ENCODE data around the gene TTN.

The TTN gene

DNA sequence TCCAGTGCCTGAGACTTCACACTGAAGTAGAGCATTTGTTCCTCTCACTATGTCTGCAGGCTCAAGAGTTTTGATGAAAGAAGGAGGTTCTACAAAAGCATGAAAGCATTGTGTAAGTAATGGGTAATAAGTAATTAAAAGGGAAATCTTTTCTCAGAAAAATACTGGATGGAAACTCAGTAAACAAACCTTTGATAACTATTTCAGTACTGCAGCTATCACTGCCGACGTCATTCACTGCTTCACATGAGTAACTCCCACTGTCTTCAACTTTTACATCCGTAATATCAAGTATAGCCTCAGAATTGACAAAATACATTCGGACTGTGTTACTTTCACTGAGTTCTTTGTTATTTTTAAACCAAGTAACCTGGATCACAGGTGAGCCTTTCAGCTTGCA, 72.7 kb downstream of the TTN start:
- DNase-seq (ENCODE audit: low read depth in 2 of 2) = no peak

DNA sequence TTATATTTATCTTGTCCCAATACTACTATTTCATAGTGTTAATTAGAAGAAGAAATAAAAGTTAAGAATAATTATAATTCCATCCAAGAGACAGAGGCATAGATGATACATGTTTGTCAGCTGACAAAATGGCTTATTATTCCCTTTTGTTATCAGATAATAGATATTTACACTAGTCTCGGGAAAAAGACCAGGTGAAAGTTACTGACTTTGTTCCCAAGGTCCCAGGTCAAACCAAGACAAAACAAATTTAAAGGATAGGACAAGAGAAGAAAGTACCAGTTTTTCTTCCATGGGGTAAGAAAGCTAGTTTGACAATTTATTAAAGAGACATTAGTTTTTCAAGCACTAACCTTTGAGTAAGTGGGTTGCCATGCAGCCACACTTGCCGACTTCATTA, 73.2 kb downstream of the TTN start:
- DNase-seq (ENCODE audit: low read depth in 2 of 2) = no peak

DNA sequence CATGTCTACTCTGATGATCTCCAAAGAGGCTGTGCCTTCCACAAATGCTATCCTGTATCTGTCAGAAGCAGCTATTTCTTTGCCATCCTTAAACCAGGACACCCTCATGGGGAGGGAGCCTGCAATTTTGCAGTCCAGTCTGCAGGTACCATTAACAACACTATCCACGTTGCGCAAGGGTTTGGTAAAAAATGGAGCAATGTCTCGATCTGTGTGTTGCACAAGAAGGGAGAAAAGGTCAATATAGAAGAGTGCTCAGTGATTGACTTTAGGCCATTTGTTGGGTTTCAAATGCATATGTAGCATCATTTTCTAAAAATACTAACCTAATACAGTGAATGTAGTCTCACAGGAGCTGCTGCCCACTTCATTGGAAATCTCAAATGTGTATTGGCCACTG, 74.3 kb downstream of the TTN start:
- no peak for DNase-seq (ENCODE audit: low read depth in 2 of 2)

DNA sequence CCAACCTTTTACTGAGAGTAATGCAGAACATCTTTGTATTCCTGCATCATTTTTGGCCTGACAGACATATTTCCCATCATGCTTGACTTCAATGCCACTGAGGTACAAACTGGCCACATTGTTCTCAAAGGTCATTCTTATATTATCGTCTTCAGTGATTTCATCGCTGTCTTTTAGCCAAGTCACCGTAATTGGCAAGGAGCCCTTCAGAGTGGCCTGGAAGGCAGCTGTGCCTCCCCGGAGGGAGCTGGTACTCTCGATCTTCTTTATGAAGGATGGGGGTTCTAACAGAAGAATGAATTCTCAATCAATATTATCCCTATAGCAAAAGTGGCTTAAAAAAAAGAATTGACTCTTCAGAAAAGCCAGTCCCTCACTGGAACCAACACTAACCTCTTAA, 75.9 kb downstream of the TTN start:
- DNase-seq (ENCODE audit: low read depth in 2 of 2) = no peak

DNA sequence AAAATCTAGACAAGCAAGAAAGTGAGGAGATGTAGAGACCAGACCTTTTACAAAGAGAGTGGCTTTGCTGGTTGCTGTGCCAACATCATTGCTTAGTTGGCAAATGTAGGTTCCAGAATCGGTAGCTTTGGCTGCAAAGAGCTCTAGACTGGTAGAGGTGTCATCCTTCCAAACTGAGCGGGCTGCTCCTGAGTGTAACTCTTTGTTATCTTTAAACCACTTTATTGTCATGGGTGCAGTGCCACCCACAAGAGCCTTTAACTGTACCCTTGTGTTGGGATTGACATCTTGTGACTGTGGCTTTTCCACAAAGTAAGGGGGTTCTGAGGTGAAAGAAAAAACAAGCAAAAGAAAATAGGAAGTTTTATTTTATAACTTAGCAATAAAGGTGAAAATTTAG, 77.2 kb downstream of the TTN start:
- no peak for DNase-seq (ENCODE audit: low read depth in 2 of 2)

DNA sequence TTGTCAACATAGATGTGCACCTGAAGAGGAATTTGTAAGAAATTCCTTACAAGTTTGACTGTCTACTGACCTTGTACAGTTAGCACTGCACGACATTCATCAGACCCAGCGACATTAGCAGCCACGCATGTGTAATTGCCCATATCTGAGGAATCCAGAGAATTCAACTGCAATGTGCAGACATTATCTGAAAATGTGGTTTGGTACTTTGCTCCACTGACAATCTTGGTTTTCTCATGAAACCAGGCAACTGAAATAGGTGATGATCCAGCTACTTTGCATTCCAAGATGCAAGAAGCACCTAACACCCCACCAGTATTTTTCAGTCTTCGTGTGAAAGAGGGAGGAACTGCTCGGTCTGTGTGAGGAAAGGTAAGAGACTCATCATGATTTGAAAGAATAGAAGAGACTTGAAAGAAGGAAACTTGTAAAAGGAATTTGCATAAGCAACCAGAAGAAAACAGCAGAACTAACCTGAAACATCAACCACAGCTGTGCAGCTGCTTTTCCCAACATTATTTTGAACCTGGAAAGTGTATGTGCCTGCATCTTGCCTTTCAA, 83.4 kb downstream of the TTN start:
- no peak for DNase-seq (ENCODE audit: low read depth in 2 of 2)

DNA sequence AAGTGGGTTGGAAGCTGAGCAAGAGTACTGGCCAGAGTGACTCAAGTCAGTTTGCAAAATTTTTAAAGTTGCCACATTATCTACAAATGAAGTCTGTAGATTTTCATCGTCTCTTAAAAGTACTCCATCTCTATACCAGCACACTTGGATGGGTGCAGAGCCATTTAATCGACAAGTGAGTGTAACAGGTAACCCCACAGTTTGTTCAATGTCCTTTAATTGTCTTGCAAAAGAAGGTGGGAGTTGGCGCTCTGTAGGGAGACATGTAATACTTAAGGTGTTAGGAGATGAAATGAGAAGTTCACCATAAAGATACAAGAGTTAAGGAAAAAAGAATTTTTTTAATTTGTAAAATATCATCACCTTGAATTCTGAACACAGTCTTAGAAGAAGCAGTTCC, 84.9 kb downstream of the TTN start:
- no peak for DNase-seq (ENCODE audit: low read depth in 2 of 2)

DNA sequence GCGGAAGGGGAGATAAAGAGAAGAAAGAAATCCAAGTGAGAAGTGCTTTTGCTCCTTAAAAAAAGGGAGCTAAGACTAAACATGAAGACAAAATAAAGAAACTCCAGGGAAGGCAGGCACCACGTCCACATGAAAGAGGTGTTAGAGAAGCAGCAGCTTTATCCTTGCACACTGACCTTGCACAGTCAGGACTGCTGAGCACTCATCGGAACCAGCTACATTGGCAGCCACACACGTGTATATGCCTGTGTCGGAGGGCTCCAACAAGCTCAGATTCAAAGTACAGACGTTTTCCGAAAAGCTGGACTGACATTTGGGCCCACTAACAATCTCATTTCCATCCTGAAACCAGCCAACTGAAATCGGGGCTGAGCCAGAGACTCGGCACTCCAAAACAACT, 88.2 kb downstream of the TTN start:
- no peak for DNase-seq (ENCODE audit: low read depth in 2 of 2)

DNA sequence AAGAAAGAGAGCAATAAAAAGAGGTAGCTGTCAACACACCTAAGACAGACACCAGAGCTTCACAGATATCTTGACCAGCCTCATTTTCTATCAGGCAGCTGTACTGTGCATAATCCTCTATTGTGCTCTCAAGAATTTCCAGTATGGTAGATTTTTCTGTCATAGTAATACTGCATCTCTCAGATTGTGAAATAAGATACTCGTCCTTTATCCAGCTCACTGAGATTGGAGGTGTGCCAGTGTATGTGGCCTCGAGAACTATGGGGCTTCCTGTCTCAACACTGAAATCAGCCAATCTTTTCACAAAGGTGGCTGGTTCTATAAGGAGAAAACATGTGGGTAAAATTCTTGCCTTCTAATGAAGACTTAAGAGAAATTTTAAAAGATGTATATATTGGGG, 88.9 kb downstream of the TTN start:
- DNase-seq (ENCODE audit: low read depth in 2 of 2) = no peak

DNA sequence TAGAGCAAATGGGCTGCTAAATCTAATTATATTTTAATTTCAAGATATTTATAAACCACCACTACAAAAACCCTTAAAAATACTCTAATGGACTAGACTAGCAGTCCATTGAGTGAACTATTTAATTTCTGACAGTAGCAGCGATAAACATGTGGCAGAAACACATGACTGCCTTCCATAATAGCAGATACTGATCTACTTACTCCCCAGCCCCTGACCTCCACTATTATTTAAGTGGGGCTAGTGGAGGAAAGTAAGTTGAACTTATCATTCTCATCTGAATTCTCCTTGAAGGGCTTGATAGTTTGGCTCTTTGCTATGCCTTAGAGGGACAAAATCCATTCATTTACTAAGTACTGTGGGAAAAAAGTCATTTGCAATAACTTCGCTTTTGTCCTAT, 90.8 kb downstream of the TTN start:
- DNase-seq (ENCODE audit: low read depth in 2 of 2) = no peak

DNA sequence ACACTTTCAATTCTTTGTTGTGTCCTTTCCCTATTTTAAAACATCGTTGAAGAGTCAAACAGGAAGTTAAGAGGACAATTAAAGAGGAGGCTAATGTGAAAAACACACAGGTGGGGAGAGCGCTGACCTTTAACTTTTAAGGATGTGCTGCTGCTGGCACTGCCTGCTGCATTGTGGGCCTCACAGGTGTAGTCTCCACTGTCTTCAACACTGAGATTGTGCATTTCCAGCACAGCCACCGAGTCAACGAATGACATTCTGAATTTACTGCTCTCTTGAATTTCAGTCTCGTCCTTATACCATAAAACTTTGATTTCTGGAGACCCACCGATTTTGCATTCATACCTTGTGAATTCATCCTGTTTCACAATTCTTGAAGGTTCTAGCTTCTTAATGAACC, 91.9 kb downstream of the TTN start:
- DNase-seq (ENCODE audit: low read depth in 2 of 2) = no peak

DNA sequence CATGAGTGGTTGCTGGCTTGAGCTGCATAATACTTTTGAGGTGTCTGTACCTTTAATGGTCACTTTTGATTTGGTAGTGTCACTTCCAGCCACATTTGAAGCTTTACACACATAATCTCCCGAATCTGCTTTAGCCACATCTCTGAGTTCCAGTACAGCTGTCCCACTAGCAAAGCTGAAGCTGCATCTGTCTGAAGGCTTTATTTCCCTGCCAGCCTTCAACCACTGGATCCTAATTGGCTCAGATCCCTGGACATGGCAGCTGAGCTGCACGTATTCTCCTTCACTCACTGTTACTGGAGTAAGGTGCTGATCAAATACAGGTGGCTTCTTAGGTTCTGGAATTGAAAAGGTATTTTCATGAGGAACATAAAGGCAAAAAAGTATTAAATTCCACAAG, 99.7 kb downstream of the TTN start:
- no peak for DNase-seq (ENCODE audit: low read depth in 2 of 2)

DNA sequence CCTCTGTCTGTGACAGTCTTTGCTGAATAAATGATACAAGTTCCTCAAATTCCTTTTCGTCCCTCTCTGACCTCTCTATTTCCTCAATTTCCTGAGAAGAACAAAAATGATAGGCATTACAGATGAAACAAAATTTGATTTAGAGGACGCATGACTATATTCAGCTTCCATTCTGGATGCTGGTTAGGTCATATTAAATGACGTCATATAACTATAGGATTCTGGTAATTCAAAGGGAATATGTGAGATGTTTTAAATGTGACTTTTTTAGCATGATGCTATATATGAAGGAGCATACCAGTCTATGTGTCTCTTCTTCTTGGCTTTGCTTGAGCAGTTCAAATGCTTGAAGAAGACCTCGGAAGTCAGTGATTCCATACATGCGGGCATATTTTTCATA, 102.3 kb downstream of the TTN start:
- DNase-seq (ENCODE audit: low read depth in 2 of 2) = no peak

DNA sequence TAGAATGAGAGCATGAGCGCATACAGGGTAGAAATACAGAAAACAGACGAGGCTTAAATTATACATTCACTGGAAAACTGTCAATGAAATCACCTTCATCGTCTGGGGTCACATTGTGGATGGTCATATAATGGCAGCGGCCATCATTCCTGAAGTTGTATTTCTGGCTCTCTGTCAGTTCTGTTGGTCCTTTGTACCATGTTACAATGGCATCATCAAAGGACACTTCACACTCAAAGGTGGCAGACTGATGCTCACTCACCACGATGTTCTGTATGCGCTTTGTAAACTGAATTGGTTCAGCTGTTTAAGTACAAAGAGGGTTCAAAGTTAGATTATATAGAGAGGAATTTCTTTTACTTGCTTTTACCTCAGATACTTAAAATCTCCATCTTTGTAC, 104.9 kb downstream of the TTN start:
- no peak for DNase-seq (ENCODE audit: low read depth in 2 of 2)

DNA sequence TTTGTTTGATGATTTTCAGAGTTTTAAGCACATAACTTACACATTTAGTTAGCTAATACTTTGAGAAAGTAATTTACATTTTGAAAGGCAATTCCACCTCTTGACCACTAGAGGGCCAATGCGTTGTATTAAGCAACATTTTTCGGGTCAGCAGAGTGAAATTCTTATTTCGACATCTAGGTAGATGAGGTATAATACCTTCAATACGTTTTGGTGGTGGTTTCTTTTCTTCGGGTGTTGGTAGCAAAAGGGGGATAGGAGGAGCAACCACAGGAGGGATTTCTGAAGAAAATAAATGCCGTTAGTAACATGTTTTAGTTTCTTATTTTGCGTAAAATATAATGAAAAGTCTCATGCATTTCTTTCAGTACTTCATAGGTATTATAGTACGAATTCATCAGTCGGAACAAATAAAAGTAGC, 106.3 kb downstream of the TTN start:
- DNase-seq (ENCODE audit: low read depth in 2 of 2) = no peak

DNA sequence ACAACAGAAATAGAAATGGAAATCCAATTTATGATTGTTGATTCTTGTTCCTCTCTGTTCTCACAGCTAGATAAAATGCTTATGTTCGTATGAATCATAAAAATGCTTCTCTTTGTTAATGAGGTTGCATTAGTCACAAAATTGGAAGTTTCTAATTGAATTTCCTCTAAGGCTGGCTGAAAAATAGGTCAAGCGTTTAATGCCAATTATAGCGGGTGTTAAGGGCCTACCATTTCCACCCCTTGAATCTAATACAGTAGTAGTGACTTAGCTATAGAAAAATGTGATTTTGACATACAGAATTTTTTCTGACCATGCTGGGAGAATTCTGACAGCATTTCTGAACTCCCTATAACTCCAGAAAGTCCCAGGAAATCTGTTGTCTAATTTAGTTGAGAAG, 107.1 kb downstream of the TTN start:
- DNase-seq (ENCODE audit: low read depth in 2 of 2) = no peak

DNA sequence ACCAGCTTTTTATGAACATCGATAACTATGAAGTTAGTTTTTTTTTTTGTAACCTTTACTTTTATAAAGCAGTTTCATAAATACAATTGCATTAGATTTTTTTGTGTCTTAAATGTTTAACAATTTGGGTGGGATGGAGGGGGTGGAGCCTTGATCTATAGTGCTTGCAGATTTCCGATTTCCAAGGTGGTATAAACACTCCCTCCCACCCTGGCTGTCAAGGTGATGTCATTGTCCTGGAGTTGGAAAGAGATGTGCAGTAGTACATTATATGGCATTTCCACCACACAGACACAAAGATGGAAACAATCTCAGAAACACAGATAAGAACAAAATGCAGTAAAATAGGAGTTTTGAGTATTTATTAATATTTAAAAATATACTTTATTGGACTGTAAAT, 114.4 kb downstream of the TTN start:
- DNase-seq (ENCODE audit: low read depth in 2 of 2) = no peak

DNA sequence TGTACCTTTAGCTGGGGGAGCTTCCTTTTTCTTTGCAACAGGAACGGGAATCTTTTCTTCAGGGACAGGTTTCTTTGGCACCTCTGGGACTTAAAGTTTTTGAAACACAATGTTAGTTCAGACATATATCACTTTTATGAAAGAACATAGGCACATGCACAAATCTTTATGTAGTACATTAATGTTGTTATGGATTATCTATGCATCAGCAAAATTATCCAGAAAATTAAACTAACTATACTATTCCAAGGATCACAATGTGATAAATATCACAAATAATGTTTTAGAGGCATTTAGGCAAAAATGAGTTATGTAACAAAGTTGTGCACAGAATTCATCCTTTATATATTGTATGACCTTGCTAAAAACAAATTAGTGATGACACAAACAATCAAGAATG, 117.4 kb downstream of the TTN start:
- no peak for DNase-seq (ENCODE audit: low read depth in 2 of 2)

DNA sequence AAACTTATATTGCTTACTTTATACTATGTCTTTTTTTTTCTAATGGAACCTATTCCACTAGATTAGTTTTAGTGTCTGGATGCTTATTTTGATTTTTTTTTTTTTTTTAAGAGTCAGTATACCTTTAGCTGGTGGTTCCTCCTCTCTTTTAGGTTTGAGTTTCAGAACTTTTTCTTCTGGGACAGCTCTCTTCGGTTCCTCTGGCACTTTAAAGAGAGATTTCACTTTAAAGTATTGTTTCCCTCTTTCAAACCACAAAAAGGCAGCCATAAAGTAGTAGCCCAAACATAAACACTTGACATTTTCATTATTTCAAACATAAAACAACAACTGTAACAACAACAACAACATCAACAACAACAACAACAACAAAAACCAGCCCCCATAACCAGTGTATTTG, 123.3 kb downstream of the TTN start:
- no peak for DNase-seq (ENCODE audit: low read depth in 2 of 2)

DNA sequence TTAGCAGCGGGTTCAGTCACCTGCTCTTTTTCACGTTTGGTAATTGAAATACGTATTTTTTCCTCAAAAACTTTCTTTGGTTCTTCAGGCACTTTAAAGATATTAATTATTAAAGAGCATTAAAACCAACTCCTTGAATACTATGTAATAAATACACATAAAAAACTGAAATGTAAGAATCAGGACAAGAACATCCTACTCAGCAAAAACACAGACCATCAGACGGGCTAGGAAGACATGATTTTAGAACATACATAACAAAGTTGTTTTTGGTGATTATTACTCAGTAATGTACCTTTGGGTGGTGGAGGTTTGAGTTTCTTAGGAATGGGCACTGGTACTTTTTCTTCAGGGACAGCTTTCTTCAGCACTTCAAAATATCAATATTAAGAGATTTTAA, 126.1 kb downstream of the TTN start:
- DNase-seq (ENCODE audit: low read depth in 2 of 2) = no peak

DNA sequence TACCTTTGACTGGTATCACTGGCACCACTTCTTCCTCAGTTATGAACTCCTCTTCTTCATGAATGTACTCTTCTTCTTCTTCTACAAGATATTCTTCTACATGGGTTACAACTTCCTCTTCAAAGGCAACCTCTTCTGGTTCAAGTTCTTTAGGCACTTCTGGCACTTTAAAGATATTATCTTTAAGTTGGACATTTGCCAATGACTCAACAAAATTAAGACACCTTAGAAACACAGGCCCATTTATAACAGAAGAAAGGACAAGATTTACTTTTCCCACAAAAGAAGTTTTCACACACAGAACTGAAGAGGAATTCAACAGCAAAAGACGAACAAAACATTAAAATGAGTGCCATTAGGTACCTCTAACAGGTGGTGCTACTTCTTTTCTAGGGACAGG, 127.3 kb downstream of the TTN start:
- DNase-seq (ENCODE audit: low read depth in 2 of 2) = no peak

DNA sequence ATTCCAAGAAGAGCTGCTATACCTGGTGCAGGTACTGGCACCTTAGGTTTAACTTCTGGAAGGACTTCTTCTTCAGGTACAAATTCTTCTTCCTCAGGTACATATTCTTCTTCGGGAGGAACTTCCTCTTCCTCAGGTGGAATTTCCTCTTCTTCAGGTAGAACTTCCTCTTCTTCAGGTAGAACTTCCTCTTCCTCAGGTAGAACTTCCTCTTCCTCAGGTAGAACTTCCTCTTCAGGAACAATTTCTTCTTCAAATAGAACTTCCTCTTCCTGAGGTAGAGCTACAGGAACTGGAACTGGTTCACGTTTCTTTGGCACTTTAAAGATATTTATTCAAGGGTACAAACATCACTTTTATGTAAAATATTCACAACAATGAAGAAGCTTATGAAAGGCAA, 129.6 kb downstream of the TTN start:
- DNase-seq (ENCODE audit: low read depth in 2 of 2) = no peak

DNA sequence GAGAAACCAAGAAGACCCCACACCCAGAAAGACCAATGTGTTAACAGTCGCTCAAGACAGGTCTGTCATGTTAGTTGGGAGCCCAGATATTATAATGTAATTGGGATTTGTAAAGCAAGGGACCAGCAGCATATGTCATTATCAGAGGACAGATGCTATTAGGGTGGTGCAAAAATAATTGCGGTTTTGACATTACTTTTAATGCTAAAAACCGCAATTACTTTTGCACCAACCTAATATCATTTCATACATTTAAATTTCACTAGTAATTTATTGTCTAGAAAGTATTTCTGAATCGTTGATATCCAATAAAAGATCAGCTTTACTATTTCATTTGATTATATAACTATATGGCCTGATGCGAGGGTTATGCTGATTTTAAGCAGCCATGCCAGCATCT, 131.2 kb downstream of the TTN start:
- DNase-seq (ENCODE audit: low read depth in 2 of 2) = no peak

DNA sequence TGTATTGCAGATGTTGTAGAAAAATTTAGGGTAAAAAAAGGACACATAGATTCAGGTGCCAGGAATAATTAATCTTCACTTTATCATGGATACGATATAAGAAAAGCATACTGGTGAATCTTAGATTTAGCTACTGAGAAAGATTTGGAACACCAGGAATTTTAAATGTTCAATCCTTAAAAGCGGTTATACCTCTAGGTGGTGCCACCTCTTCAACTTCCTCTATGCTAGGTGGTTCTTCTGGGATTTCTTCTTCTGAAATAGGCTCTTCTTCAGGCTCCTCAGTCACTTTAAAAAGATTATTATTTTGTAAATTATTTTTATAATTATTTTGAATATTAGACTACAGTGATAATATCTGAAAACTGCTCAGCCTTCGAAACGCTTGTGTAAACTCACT, 133.1 kb downstream of the TTN start:
- DNase-seq (ENCODE audit: low read depth in 2 of 2) = no peak

DNA sequence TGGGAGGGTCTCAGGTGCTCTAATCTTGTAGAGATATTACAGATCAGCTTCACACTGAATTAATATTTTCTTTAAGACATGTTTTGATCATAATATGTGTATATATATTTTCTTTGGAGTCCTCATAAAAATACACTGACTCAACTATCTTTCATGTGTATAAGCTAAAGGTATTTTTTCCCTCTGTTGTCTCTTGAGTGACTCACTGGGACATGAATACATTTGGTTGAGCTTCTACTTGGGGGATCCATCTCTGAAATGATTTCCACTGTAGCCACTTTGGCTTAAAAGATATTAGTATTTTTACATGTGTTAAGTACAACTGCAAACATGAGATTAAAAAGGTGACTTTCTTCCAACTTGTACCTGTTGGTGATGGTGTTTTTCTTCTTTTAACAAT, 140.8 kb downstream of the TTN start:
- DNase-seq (ENCODE audit: low read depth in 2 of 2) = no peak

All from stimulated activated CD4-positive, alpha-beta T cell treated with anti-CD3 and anti-CD28 coated beads, Interleukin-15, amount 100 ng/mL, for 48 hours (primary cell).